H1 (cell line): ENCODE measurements around the gene HOXA10. TPM values are rescaled to one million over a fixed set of nuclear protein-coding genes. Genes with fewer than 3 reads are reported as not detected.
A peak's percentile ranks its signal among the peaks of the same experiment; 100 is the strongest.

Source experiments
- EZH2 ChIP-seq: fragments of 200-600 bp; sonication (generic); IDR thresholded peaks from 2 replicates; pipeline ENCODE4 v1.7.1; 2012; ENCODE audit warnings: low read depth, mild to moderate bottlenecking, moderate library complexity, low read length, inconsistent platforms; ENCODE audit not compliant: severe bottlenecking
- FOSL1 ChIP-seq: IDR thresholded peaks from 2 replicates; pipeline ENCODE4 v1.6.1; 2011; ENCODE audit warnings: mild to moderate bottlenecking, low read depth, low read length, moderate library complexity; ENCODE audit not compliant: insufficient read depth
- NRF1 ChIP-seq: IDR thresholded peaks from 2 replicates; pipeline ENCODE4 v1.6.1; 2011; ENCODE audit warnings: mild to moderate bottlenecking, low read depth, low read length, improper control_type of control experiment
- RXRA ChIP-seq: IDR thresholded peaks from 2 replicates; pipeline ENCODE4 v1.6.1; 2011; ENCODE audit warnings: low read depth, mild to moderate bottlenecking, low read length, moderate library complexity; ENCODE audit not compliant: insufficient read depth
- SUZ12 ChIP-seq: fragments of 200-600 bp; sonication (generic); IDR thresholded peaks from 2 replicates; pipeline ENCODE4 v1.6.1; 2012; ENCODE audit warnings: mild to moderate bottlenecking, inconsistent platforms, low read length, moderate library complexity, mixed read lengths
- polyA plus RNA-seq, 7 experiments: library from polyadenylated mRNA; depleted of rRNA in 3 of 7; stranded (reverse) in 5 of 7; unstranded in 2 of 7; fragments of >200 nt in 5 of 7; fragments of 200-250 nt in 2 of 7; gene quantifications; 1 replicate in 5 of 7; 2 replicates in 1 of 7; 4 replicates in 1 of 7; pipeline versions ENCODE4 v1.2.1 to v1.2.3, GENCODE V29; 2011 to 2013; ENCODE audit warnings: missing spikeins in 2 of 7, mixed read lengths in 2 of 7
- total RNA-seq: library from RNA; stranded (reverse); fragmentation: NEBNext Ultra II Directional; extraction: Animal tissue kit (Norgen Biotek cat#: 25700); gene quantifications from 2 replicates; pipeline ENCODE4 v1.2.1, GENCODE V29; 2021
- TF ChIP-seq, protein P1 (sequence below): IDR thresholded peaks from 2 replicates; pipeline ENCODE4 v1.6.1; 2012; ENCODE audit warnings: low read length, inconsistent platforms

Gene HOXA10
- total and polyA plus RNA-seq, 2 of the 8 experiments (the other 6 are each of a cell fraction or from before 2014, with no cell fraction given): not detected

DNA sequence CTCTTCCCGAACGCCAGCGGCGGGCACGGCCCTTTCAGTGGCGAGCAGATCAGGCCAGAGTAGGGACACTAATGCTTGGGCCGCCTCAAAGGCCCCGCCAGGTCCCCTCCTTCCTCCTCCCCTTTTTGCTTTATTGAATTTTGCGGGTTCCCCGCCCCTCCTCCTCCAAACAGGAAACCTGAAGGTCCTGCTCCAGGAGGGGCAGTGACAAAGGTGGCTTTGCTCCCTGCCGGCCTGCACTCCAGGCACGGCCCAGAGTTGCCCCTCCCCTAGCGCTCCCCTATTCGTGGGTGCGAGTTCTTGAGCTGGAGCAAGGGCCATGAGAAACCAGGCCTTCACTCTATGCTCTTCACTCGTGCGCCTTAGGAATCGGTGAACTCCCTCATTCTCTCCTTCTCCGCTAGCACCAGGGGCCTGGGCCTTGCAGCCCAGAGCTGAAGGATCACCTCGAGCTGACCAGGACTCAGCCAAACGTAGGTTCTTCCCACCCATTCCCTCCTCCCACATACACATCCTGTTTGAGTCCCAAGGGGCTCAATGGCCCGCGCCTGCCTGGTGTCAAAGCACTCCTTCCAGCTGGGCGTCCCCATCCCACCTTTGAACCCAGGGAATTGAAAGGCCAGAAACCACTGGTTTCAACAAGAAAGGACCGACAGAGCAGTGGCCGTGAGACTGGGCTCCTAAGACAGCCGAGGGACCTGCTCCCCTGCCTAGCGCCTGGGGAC lies 25.9 kb downstream of the HOXA10 start (continued):
- TF ChIP-seq EZH2 (peak; percentile 86), RXRA (no peak), SUZ12 (peak; percentile 48), NRF1 (no peak), FOSL1 (no peak)
- TF ChIP-seq, protein P1, sequence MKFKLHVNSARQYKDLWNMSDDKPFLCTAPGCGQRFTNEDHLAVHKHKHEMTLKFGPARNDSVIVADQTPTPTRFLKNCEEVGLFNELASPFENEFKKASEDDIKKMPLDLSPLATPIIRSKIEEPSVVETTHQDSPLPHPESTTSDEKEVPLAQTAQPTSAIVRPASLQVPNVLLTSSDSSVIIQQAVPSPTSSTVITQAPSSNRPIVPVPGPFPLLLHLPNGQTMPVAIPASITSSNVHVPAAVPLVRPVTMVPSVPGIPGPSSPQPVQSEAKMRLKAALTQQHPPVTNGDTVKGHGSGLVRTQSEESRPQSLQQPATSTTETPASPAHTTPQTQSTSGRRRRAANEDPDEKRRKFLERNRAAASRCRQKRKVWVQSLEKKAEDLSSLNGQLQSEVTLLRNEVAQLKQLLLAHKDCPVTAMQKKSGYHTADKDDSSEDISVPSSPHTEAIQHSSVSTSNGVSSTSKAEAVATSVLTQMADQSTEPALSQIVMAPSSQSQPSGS: no peak
